DND-41 (cell line): ENCODE measurements around the gene DDX56.

Experiments
- ATAC-seq: fragments of 200-7000 bp; cut with Tn5 transposase; 3 replicates; pipeline ENCODE4 v1.9.1; 2021; ENCODE audit warnings: low read depth; ENCODE audit not compliant: insufficient read depth
- DNase-seq: peaks from one replicate; pipeline ENCODE4 v3.0.0-alpha.2; 2020
- H2AFZ ChIP-seq: 2 replicates; pipeline ENCODE4 v1.6.0; 2012; ENCODE audit warnings: low read depth, low read length
- H3K27ac ChIP-seq: 2 replicates; pipeline ENCODE4 v1.5.1; 2012; ENCODE audit warnings: low read length, inconsistent platforms
- H3K27me3 ChIP-seq: fragments of 200-600 bp; sonication (generic); 2 replicates; pipeline ENCODE4 v1.6.0; 2012; ENCODE audit warnings: low read length, mild to moderate bottlenecking, inconsistent platforms; ENCODE audit not compliant: insufficient read depth, poor library complexity
- H3K36me3 ChIP-seq: 2 replicates; pipeline ENCODE4 v1.5.1; 2012; ENCODE audit warnings: low read length, inconsistent platforms; ENCODE audit not compliant: insufficient read depth
- H3K4me1 ChIP-seq: 2 replicates; pipeline ENCODE4 v1.5.1; 2012; ENCODE audit warnings: mild to moderate bottlenecking, low read length; ENCODE audit not compliant: insufficient read depth
- H3K4me2 ChIP-seq: 2 replicates; pipeline ENCODE4 v1.6.0; 2012; ENCODE audit warnings: mild to moderate bottlenecking, moderate library complexity, low read length, inconsistent platforms; ENCODE audit not compliant: insufficient read depth
- H3K4me3 ChIP-seq, 2 experiments: fragments of 200-600 bp in 1 of 2; shearing (Covaris generic) in 1 of 2; 2 replicates each; pipeline ENCODE4 v1.5.1; 2012 to 2016; ENCODE audit warnings: inconsistent platforms in 2 of 2, low read length in 2 of 2, mild to moderate bottlenecking in 2 of 2, low read depth in 1 of 2, moderate library complexity in 1 of 2
- H3K79me2 ChIP-seq: 2 replicates; pipeline ENCODE4 v1.6.0; 2012; ENCODE audit warnings: low read length, inconsistent platforms; ENCODE audit not compliant: insufficient read depth
- H3K9ac ChIP-seq: 2 replicates; pipeline ENCODE4 v1.6.0; 2012; ENCODE audit warnings: low read depth, mild to moderate bottlenecking, inconsistent platforms, low read length, moderate library complexity
- H3K9me3 ChIP-seq: 2 replicates; pipeline ENCODE4 v1.5.1; 2012; ENCODE audit warnings: low read length, moderate library complexity, mild to moderate bottlenecking, inconsistent platforms; ENCODE audit not compliant: insufficient read depth, severe bottlenecking
- H4K20me1 ChIP-seq: 2 replicates; pipeline ENCODE4 v1.6.0; 2012; ENCODE audit warnings: low read length; ENCODE audit not compliant: insufficient read depth
- EZH2 ChIP-seq: IDR thresholded peaks from 3 replicates; pipeline ENCODE4 v1.6.1; 2012; ENCODE audit warnings: borderline replicate concordance, low read depth, mild to moderate bottlenecking, moderate library complexity, low read length, inconsistent platforms; ENCODE audit not compliant: severe bottlenecking
- TF ChIP-seq, protein P1 (sequence below): IDR thresholded peaks from 2 replicates; pipeline ENCODE4 v1.5.1; 2012; ENCODE audit warnings: borderline replicate concordance, low read length, moderate library complexity, mild to moderate bottlenecking; ENCODE audit not compliant: poor library complexity, severe bottlenecking; ENCODE audit errors: extremely low read depth

DDX56 gene

DNA sequence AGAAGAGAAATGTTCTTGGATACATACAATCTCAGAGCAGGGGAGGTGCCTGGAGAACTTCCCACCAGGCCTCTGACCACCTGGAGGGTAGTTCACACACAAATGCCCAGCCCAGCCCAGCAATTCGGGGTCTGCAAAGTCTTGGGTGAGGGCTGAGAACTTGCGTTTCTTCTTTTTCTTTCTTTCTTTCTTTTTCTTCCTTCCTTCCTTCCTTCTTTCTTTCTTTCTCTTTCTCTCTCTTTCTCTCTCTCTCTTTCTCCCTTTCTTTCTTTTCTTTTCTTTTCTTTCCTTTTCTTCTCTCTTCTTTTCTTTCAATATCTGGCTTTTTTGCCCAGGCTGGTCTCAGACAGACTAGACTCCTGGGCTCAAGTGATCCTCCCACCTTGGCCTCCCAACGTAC is 54.9 kb downstream of the DDX56 start:
- H3K27me3 ChIP-seq = peaks cover 6% of the 10 kb centered on the region
- H4K20me1 ChIP-seq = no peaks in the 10 kb centered on the region
- H3K4me2 ChIP-seq = no peak overlapping the region
- TF ChIP-seq, protein P1, sequence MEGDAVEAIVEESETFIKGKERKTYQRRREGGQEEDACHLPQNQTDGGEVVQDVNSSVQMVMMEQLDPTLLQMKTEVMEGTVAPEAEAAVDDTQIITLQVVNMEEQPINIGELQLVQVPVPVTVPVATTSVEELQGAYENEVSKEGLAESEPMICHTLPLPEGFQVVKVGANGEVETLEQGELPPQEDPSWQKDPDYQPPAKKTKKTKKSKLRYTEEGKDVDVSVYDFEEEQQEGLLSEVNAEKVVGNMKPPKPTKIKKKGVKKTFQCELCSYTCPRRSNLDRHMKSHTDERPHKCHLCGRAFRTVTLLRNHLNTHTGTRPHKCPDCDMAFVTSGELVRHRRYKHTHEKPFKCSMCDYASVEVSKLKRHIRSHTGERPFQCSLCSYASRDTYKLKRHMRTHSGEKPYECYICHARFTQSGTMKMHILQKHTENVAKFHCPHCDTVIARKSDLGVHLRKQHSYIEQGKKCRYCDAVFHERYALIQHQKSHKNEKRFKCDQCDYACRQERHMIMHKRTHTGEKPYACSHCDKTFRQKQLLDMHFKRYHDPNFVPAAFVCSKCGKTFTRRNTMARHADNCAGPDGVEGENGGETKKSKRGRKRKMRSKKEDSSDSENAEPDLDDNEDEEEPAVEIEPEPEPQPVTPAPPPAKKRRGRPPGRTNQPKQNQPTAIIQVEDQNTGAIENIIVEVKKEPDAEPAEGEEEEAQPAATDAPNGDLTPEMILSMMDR = no peak
- no peak for TF ChIP-seq EZH2
- H3K9me3 ChIP-seq = no peaks in the 10 kb centered on the region
- no peaks in the 10 kb centered on the region for H3K36me3 ChIP-seq
- no peak overlapping the region for H3K9ac ChIP-seq
- no peak overlapping the region for H3K4me3 ChIP-seq
- no peaks in the 10 kb centered on the region for H3K4me1 ChIP-seq
- no peaks in the 10 kb centered on the region for H3K79me2 ChIP-seq
- no peak overlapping the region for H2AFZ ChIP-seq
- ATAC-seq (no peak), DNase-seq (no peak)
- H3K27ac ChIP-seq = no peak overlapping the region

DNA sequence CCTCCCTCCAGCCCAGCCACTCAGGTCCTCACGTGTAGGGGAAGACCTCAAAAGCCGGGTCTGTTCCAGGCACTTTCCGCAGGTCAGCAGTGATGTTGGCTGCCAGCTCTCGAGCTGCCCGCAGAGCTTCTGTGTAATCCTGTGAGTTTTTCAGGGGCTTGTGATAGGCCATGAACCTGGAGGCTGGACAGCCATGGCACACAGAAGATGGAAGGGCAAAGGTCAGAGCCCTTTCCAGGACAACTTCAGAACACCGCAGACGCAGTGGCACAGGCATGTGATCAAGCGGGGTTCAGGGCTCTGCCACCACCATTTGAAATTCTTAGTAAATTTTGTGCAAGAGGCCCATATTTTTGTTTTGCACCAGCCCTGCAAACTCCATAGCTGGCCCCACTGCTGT is 56.5 kb downstream of the DDX56 start:
- H3K79me2 ChIP-seq = no peaks in the 10 kb centered on the region
- H4K20me1 ChIP-seq = no peaks in the 10 kb centered on the region
- H3K27me3 ChIP-seq = peaks cover 6% of the 10 kb centered on the region
- H3K9ac ChIP-seq = no peak overlapping the region
- TF ChIP-seq EZH2 = no peak
- TF ChIP-seq, protein P1 = no peak
- H3K4me1 ChIP-seq = no peaks in the 10 kb centered on the region
- ATAC-seq (no peak), DNase-seq (no peak)
- no peak overlapping the region for H2AFZ ChIP-seq
- H3K4me3 ChIP-seq = no peak overlapping the region
- no peaks in the 10 kb centered on the region for H3K36me3 ChIP-seq
- H3K9me3 ChIP-seq = no peaks in the 10 kb centered on the region
- H3K4me2 ChIP-seq = no peak overlapping the region
- no peak overlapping the region for H3K27ac ChIP-seq
